Stimulated activated CD8-positive, alpha-beta memory T cell treated with anti-CD3 and anti-CD28 coated beads, Interleukin-7, amount 100 ng/mL, for 48 hours (primary cell): ENCODE data around the gene HLA-B.

Experiments
- DNase-seq, 2 donors: peaks; one replicate each; pipeline ENCODE4 v3.0.0-alpha.2; 2020; ENCODE audit warnings: low read depth in 1 of 2; ENCODE audit errors: extremely low read depth in 1 of 2

HLA-B gene

GRCh38 chr6:31353384-31353945 lies 3.5 kb downstream of the HLA-B start:
- DNase-seq: no peak

DNA sequence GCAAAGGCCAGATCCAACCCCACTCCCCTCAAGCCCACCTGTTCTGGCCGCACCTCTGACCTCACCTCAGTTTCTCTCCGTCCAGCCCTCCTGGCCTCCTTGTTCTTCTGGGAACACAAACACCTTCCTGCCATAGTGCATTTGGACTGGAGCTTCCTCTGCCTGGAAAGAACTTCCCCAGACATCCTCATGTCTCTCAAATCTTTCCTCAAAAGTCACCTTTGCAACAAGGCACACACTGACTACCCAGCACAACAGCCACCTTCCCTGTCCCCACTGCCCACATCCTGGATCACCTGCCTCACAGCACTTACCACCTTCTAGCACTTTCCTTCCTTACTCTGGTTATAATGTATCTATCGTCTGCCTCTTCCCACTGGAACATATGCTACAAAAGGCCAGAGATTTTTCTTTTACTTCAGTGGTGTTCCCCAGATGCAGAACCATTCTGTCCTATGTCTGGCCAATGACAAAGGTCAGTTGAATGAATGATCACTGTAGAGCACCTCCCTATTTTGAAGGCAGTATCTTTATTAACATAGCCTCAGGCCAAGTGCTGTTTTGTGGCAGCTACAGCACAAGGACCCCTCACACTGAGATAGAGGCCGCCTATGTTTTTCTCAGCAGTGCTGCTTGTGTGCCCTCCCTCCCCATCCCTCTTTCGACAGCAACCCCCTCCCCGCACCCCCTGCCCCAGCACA lies 4.1 kb downstream of the HLA-B start:
- no peak for DNase-seq

GRCh38 chr6:31352310-31352682 lies 4.7 kb downstream of the HLA-B start:
- DNase-seq: no peak

DNA sequence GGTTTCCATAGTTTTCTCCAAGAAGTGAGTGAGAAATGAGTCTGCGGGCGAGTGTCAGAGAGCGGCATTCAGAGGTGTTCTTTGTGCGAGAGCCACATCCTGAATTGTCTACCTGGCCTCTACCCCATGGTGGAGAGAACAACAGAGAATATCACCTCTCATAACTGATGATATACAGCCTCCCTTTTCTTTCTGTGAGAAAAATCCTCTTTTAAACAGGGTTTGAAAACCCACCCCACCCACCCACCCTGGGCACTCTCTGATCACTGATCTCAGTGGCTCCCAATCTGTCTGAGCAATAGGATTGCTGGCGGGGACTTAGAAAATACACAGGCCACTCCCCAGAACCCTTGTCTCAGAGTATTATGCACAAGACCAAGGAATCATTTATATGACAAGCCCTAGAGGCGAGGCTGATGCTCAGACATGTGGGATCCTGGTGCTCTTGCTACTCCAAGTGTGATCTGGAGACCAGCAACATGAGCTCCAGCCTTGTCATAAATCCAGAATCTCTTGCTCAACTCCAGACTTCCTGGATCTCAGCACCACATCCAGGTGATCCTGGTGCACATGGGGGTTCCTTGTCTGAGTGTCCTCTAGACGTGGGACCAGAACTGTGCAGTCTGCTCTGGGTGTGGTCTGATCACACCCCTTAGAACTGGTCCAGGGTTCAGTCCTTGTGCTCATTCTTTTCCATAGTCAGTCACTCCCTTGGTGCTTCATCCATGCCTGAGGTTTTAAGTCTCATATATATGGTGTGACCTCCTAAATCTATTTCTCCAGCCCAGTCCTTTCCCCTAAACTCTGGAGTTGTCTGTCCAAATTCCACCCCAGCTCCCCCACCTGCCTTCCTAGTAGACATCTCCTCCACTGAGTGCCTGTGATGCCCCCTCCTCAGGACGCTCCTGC lies 5.3 kb downstream of the HLA-B start:
- no peak for DNase-seq

GRCh38 chr6:31351033-31351380 lies 6.0 kb downstream of the HLA-B start:
- DNase-seq: no peak

GRCh38 chr6:31350196-31351032 lies 6.6 kb downstream of the HLA-B start:
- no peak for DNase-seq

- no peak for DNase-seq
These were observed 7.7 kb downstream of the HLA-B start for GRCh38 chr6:31349301-31349700.

DNA sequence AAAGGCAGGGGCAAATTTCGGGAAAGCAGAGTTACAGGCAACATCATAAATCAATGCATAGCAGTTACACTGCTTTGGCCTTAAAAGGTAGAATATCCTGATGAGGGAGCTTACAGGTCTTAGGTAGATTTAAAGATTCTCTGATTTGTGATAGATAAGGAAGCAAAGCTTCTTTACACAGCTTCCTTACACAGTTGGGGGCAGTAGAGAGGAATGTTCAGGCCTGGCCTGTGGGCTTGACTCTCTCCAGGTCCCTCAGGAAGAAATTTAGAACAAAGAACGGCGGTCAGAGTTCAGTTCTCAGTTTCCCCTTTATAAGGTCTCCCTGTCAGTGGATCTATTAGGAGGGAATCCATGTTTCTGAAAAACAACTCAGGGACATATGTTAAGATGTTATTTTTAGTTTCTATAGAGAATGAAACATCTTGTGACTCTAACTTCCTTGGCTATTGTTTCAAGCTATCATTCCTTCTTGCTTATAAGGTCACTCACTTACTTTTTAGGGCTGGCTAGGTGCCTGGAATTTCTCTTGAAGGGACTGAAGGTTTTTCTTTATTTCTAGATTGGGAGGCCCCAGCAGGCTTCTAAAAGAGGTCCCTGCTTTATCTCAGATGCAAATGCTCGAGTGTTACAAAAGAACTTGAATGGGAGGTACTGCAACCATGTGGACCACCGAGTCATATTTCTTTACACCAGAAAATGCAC lies 11.8 kb downstream of the HLA-B start:
- no peak for DNase-seq

GRCh38 chr6:31340228-31340627 lies 16.8 kb downstream of the HLA-B start:
- no peak for DNase-seq

DNA sequence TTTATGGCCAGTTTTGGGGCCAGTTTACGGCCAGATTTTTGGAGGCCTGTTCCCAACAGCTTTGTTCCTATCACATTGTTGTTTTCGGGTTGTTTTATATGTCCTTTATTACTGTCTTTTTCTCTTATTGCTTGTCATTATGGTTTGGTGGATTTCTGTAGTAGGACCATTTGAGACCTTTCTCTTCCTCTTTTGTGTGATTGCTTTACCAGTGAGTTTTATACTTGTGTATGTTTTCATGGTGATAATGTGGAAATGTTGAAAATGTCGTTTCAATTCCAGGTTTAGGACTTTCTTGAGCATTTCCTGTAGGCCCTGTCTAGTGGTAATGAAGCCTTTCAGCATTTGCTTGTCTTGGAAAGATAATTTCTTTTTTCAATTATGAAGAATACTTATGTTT lies 17.8 kb downstream of the HLA-B start:
- no peak for DNase-seq

DNA sequence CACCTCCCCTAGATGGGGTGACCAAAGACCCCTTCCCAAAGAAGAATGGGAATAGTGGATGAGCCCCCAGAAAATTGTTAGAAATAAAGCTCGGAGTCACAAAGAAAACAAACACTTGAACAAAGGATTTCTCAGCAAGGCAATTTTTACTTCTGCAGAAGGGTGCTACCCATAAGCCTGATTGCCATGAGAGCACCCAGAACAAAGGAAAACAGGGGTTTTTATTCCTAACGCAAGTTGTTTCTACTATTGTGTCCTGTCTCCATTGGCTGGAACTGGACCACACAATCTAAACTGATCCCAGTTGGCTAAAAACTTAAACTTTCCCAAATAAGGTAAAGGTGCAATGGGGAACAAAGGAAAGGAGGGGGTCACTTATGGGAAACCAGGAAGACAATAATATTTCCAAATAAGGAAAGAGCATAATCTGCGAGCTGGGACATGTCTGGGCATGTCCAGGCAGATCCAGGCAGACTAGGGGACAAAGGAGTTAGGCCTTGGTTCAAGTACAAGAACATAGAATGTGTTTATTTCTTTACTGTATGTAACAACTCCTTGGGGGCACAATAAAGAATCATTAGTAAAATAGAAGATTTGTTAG lies 20.0 kb downstream of the HLA-B start:
- no peak for DNase-seq

GRCh38 chr6:31332637-31333602 lies 24.1 kb downstream of the HLA-B start:
- no peak for DNase-seq

DNA sequence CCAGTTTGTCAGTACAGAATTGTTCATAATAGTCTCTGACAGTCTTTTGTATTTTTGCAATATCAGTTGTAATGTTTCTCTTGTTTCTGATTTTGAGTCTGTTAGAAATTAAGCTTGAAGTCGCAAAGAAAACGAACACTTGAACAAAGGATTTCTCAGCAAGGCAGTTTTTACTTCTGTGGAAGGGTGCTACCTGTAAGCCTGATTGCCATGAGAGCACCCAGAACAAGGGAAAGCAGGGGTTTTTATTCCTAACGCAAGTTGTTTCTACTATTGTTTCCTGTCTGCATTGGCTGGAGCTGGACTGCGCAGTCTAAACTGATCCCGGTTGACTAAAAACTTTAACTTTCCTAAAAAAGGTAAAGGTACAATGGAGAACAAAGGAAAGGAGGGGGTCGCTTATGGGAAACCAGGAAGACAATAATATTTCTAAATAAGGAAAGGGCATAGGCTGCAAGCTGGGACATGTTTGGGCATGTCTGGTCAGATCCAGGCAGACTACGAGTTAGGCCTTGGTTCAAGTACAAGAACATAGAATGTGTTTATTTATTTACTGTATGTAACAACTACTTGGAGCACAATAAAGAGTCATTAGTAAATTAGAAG lies 28.5 kb downstream of the HLA-B start:
- no peak for DNase-seq

- no peak for DNase-seq
These were observed 35.2 kb downstream of the HLA-B start for GRCh38 chr6:31321820-31322219.

DNA sequence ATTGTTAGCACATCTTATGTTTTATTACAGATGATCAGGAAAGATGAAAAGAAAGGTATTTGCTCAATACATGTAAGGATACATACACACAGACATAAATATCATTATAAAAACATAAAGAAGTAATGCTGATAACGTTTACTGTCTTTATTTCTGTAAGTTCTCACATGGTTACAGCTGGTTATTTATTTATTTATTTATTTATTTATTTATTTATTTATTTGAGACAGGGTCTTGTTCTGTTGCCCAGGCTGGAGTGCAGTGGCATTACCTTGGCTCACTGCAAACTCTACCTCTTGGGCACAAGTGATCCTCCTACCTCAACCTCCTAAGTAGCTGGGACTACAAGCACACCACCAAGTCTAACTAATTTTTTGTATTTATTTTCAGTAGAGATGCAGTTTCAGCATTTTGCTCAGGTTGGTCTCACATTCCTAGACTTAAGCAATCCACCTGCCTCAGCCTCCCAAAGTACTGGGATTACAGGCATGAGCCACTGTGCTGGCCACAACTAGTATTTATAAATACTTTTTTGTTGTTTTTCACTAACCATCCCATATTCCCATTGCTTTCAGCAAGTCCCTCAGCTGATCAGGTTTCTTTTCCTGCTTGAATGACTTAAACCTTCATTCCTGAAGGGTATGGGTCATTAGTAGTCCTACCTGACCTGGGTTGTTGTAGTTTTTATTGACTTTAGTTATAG lies 35.8 kb downstream of the HLA-B start:
- no peak for DNase-seq

DNA sequence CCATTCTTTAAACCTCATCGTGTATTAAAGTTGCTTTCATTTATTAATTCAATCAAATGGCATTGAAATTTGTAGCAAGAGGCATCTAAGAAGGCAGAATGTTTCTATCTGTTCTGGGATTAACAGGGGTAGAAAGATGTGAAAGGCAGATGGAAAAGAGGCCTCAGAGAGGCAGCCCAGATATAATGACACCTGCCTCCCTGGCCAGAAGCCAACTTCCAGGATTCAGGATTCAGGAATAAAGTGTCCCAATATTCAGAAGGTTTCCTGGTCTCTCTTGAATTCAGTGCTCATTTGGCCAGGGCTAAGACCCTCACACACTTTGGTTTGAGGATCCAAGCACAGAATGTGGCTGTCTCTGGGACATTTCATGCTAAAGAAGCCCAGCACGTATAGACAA lies 39.9 kb downstream of the HLA-B start:
- no peak for DNase-seq

GRCh38 chr6:31309641-31310040 lies 47.3 kb downstream of the HLA-B start:
- DNase-seq: no peak

DNA sequence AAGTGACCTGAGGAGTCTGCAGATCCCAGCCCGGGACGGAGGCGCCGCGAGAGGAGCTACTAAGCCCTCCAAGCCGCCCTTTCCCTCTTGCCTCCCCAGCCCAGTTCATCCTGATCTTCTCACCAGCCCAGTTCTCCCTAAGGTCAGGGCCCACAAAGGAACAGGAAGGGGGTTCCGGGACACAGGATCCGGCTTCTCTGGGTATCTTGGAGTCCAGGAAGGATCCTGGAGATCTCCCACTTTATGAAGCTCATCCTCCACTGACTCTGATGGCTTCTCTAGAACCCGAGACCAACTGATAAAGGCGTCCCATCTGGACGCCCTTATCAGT lies 48.2 kb downstream of the HLA-B start:
- no peak for DNase-seq
